Heart right ventricle (tissue), 16 donors: Measurements from ENCODE around the gene RNF152. TPM values are rescaled to one million over a fixed set of nuclear protein-coding genes. Genes with fewer than 3 reads are reported as not detected.

Source experiments
- ATAC-seq, 8 donors: fragments of 200-7000 bp; cut with Tn5 transposase; one replicate each; pipeline ENCODE4 v1.9.1; 2020; ENCODE audit warnings: mild to moderate bottlenecking in 8 of 8, moderate library complexity in 8 of 8, moderate number of reproducible peaks in 1 of 8
- DNase-seq, 2 donors: peaks; one replicate each; pipeline ENCODE4 v3.0.0-alpha.2; 2020
- H3K27ac ChIP-seq, 10 donors: fragments of 200-600 bp; sonication (generic) in 2 of 10; one replicate each; pipeline versions ENCODE4 v1.5.0 to v1.8.0; 2020 to 2022; ENCODE audit warnings: mild to moderate bottlenecking in 3 of 10
- H3K27me3 ChIP-seq, 7 donors: fragments of 200-600 bp; one replicate each; pipeline ENCODE4 v1.8.0; 2021 to 2022; ENCODE audit warnings: mild to moderate bottlenecking in 2 of 7
- H3K36me3 ChIP-seq, 9 donors: fragments of 200-600 bp; sonication (generic) in 1 of 9; one replicate each; pipeline versions ENCODE4 v1.5.0 to v1.8.0; 2020 to 2022; ENCODE audit warnings: mild to moderate bottlenecking in 2 of 9
- H3K4me1 ChIP-seq, 9 donors: fragments of 200-600 bp; sonication (generic) in 1 of 9; one replicate each; pipeline versions ENCODE4 v1.5.0 to v1.8.0; 2020 to 2022; ENCODE audit warnings: mild to moderate bottlenecking in 4 of 9
- H3K4me3 ChIP-seq, 10 donors: fragments of 200-600 bp; sonication (generic) in 2 of 10; one replicate each; pipeline versions ENCODE4 v1.5.0 to v1.8.0; 2020 to 2022; ENCODE audit warnings: mild to moderate bottlenecking in 7 of 10, moderate library complexity in 2 of 10
- H3K9me3 ChIP-seq, 11 donors: fragments of 200-600 bp in 10 of 11; sonication (generic) in 2 of 11; one replicate each; pipeline versions ENCODE4 v1.5.0 to v1.8.0; 2013 to 2022; ENCODE audit warnings: mild to moderate bottlenecking in 2 of 11, control low read depth in 1 of 11, moderate library complexity in 1 of 11
- WGBS, 2 donors: extraction: QIAGEN DNeasy Blood & Tissue Kit; methylation state at CpG; one replicate each; pipeline ENCODE4 v1.1.7; 2013; ENCODE audit warnings: inconsistent platforms in 1 of 2; 5-methylcytosine and 5-hydroxymethylcytosine counted together
- intact Hi-C, 10 donors: fragments of 100-400 bp; cut with DNase I; formaldehyde crosslinking; loops; one replicate each; pipeline versions ENCODE4 v1.11.1 to v1.14.2; 2022
- polyA plus RNA-seq, 2 donors: library from polyadenylated mRNA; stranded (reverse); fragments of 200-250 nt; gene quantifications; one replicate each; pipeline ENCODE4 v1.2.3, GENCODE V29; 2013
- total RNA-seq, 10 donors: library from RNA; stranded (reverse); fragmentation: NEBNext Ultra II Directional in 3 of 10; extraction: Animal tissue kit (Norgen Biotek cat#: 25700) in 3 of 10; gene quantifications; one replicate each; pipeline versions ENCODE4 v1.2.1 to v1.2.4, GENCODE V29; 2021 to 2023
- TF ChIP-seq, protein P1 (sequence below), 9 donors: fragments of 200-600 bp; sonication (generic) in 2 of 9; IDR thresholded peaks; one replicate each; pipeline versions ENCODE4 v1.5.0 to v1.8.0; 2021 to 2022; ENCODE audit warnings: antibody characterized with exemption in 9 of 9, mild to moderate bottlenecking in 5 of 9, moderate library complexity in 1 of 9
- donor health status: Arrhythmogenic right ventricular cardiomyopathy.
- donor health status: ischemic (EF 13 %, LVEDD 7.1; RV severe dilation, severe dysfunction).
- donor health status: healthy with polysubstance abuse.
- donor health status: DM: no; HTN: yes; CAD: no.
- donor health status: DM: no; HTN: no; CAD: no.
- donor health status: ischemic (EF 25% LVEDD 6.9; RV normal size, moderate dysfunction).
- donor health status: ischemic (EF 25% LVEDD 5.7; RV mildly dilated, moderate dysfunction).
- donor health status: healthy.
- donor health status: DM: yes; HTN: yes; CAD: no.
- donor health status: Ischemic cardiomyopathy.
- donor health status: ischemic (EF 35%, LVEDD 5.7; RV mildly dilated, moderate dysfunction).
- donor health status: nonischemic (EF 11% LVEDD 7.7; RV severe dilation, severe dysfunction).
- donor health status: DM: yes; HTN: yes; CAD: no.
- donor health status: PGD.
- donor health status: ischemic (EF 29% LVEDD 5.4; RV normal size, mild dysfunction).
- donor health status: nonischemic (EF 23%, LVEDD 6.1; RV moderate dilation, normal function).

The RNF152 gene
- total and polyA plus RNA-seq, 12 donors: 1.7 to 19.1 (median 10.9) TPM

DNA sequence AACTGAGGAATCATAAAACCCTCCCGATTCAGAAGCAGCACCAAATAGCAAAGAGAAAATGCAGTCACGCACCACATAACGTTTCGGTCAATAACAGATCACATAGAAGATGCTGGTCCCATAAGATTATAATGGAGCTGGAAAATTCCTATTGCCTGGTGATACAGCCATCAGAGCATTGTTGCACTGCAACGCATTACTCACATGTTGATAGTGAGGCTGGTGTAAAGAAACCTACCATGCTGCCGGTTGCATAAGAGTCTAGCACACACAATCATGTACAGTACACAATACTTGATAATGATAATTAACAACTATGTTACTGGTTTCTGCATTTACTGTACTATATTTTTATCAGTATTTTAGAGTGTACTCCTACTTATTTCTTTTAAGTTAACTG, 32.5 kb downstream of the RNF152 start:
- no peak for ATAC-seq
- H3K36me3 ChIP-seq: peaks cover 0 to 33% (median 0%) of the 10 kb centered on the region in 9 donors
- WGBS, 2 donors: 92 to 93% methylated on average over 6 of the region's 6 CpGs
- no peaks in the 10 kb centered on the region for H3K27me3 ChIP-seq
- H3K27ac ChIP-seq: no peak overlapping the region
- intact Hi-C loops: loop anchor here in 2 of 10 donors (10.0 kb wide), 2 partner anchors 56 to 106 kb away; no protein-coding TSS in a partner anchor
- DNase-seq: no peak
- TF ChIP-seq, protein P1, sequence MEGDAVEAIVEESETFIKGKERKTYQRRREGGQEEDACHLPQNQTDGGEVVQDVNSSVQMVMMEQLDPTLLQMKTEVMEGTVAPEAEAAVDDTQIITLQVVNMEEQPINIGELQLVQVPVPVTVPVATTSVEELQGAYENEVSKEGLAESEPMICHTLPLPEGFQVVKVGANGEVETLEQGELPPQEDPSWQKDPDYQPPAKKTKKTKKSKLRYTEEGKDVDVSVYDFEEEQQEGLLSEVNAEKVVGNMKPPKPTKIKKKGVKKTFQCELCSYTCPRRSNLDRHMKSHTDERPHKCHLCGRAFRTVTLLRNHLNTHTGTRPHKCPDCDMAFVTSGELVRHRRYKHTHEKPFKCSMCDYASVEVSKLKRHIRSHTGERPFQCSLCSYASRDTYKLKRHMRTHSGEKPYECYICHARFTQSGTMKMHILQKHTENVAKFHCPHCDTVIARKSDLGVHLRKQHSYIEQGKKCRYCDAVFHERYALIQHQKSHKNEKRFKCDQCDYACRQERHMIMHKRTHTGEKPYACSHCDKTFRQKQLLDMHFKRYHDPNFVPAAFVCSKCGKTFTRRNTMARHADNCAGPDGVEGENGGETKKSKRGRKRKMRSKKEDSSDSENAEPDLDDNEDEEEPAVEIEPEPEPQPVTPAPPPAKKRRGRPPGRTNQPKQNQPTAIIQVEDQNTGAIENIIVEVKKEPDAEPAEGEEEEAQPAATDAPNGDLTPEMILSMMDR (IDR thresholded peaks at IDR 0.05): no peak
- H3K4me1 ChIP-seq: peaks cover 0 to 78% (median 36%) of the 10 kb centered on the region in 9 donors
- H3K9me3 ChIP-seq: no peaks in the 10 kb centered on the region
- H3K4me3 ChIP-seq: no peak overlapping the region

DNA sequence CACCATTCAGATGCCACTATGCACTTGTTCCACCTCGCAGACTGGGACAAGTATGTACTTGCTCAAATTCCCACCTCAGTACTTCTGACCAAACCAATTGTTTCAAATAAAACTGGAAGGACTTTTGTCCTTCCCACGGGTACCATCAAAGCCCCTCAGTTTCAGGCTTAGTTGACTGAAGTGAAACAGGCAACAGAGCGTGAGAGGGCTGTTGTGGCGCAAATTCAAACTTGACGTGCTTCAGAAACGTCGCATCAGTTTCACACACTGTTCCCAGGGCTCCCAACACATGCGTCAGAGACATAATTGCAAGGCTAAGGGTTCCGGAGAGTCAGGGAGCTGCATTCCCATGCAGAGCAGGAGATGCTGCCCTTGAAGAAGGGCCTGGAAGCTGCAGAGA, 33.7 kb downstream of the RNF152 start:
- Histone ChIP-seq H3K9me3 (no peaks in the 10 kb centered on the region), H3K4me3 (no peak overlapping the region), H3K36me3 (peaks cover 0 to 33% (median 0%) of the 10 kb centered on the region in 9 donors), H3K27me3 (no peaks in the 10 kb centered on the region), H3K27ac (no peak overlapping the region), H3K4me1 (peaks cover 3 to 78% (median 38%) of the 10 kb centered on the region in 9 donors)
- DNase-seq (no peak), ATAC-seq (no peak)
- intact Hi-C loops: loop anchor here in 1 of 10 donors (5.0 kb wide), 1 partner anchor 48 kb away; no protein-coding TSS in a partner anchor
- WGBS, 2 donors: 88% methylated on average over 9 of the region's 9 CpGs
- TF ChIP-seq, protein P1 (IDR thresholded peaks at IDR 0.05): no peak

DNA sequence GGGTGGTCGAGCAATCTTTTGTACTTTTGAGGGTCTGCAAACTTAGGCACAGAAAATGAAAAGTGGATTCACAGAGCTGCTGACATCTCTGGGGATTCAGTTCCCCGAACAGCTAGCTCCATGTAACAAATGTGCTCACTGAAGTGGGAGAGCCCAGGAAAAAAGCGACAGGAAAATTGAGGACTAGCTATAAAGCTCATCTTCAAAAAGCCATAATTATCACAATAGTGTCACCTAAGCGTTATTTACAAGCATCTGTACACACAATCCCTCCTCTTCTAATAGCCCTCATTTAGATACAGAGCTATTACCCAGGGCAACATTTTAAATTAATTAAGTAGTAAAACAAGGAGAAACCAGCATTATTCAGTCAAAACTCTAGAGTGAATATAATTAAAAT, 36.1 kb downstream of the RNF152 start:
- DNase-seq: no peak
- no peak for ATAC-seq
- peaks cover 0 to 21% (median 0%) of the 10 kb centered on the region in 9 donors for H3K36me3 ChIP-seq
- H3K4me3 ChIP-seq: no peak overlapping the region
- TF ChIP-seq, protein P1 (IDR thresholded peaks at IDR 0.05): no peak
- H3K9me3 ChIP-seq: no peaks in the 10 kb centered on the region
- intact Hi-C loops: loop anchor here in 1 of 10 donors (5.0 kb wide), 1 partner anchor 51 kb away; no protein-coding TSS in a partner anchor
- WGBS, 2 donors: 82 to 86% methylated on average over 4 of the region's 4 CpGs
- no peaks in the 10 kb centered on the region for H3K27me3 ChIP-seq
- peak overlapping the region in 1 of 10 donors; percentile 17 for H3K27ac ChIP-seq
- H3K4me1 ChIP-seq: peaks cover 3 to 92% (median 42%) of the 10 kb centered on the region in 9 donors

DNA sequence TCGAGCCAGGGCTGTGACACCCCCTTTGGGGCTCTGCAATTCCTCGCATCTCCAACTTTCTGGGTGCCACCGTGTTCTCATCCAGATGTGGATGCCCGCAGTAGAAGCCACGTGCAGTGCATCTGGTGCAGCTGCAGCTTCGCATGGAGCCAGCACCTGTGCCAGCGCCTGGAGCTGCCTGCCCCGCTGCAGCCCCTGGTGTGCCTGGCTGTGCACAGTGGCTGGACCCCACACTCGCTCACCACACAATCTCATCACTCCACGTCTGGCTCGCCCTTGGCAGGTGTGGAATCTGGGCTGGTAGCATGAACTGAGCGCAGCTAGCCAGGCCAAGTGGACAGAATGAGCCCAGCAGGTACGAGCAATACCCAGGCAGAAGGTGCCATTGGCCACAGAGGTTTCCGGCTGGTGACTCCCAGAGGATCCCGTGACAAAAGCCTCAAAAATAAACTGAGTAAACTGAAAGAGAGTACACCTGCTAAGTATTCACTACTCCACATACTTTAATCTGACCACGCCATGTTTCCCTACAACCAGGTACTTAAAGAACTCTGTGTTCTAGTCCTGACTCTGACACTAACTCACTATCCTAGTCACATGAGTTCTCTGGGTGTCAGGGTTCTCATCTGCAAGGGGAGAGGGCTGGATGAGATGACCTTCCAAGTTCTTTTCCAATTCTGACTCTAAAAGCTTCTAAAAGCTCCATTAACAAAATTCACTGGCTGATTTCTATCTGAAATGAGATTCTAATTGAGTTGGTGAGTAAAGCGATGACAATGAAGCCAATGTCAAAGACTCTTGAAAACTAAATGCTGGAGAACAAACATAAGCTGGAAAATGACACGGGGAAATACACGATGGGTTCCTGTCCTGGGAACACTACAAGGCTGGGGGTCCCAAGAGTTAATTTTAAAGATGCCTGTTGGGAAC, 37.1 kb downstream of the RNF152 start:
- Histone ChIP-seq H3K9me3 (no peaks in the 10 kb centered on the region), H3K27ac (no peak overlapping the region), H3K36me3 (peaks cover 0 to 12% (median 0%) of the 10 kb centered on the region in 9 donors), H3K4me3 (no peak overlapping the region), H3K4me1 (peaks cover 3 to 97% (median 41%) of the 10 kb centered on the region in 9 donors), H3K27me3 (no peaks in the 10 kb centered on the region)
- WGBS, 2 donors: 91 to 94% methylated on average over 19 of the region's 19 CpGs
- intact Hi-C loops: loop anchor here in 1 of 10 donors (5.0 kb wide), 1 partner anchor 52 kb away; no protein-coding TSS in a partner anchor
- peak in 1 of 8 donors; percentile 44 for ATAC-seq
- TF ChIP-seq, protein P1 (IDR thresholded peaks at IDR 0.05): no peak
- DNase-seq: no peak
